ENCODE measurements around the gene HNRNPL. TPM values are rescaled to one million over a fixed set of nuclear protein-coding genes. Genes with fewer than 3 reads are reported as not detected.
"Not testable (repeated sequence)": the region's sequence is repeated elsewhere in the genome, so short reads cannot be mapped to it uniquely, and the experiment has no call there.

The HNRNPL gene
- total RNA-seq, 1 donor from 2014 or later, result 195 TPM

DNA sequence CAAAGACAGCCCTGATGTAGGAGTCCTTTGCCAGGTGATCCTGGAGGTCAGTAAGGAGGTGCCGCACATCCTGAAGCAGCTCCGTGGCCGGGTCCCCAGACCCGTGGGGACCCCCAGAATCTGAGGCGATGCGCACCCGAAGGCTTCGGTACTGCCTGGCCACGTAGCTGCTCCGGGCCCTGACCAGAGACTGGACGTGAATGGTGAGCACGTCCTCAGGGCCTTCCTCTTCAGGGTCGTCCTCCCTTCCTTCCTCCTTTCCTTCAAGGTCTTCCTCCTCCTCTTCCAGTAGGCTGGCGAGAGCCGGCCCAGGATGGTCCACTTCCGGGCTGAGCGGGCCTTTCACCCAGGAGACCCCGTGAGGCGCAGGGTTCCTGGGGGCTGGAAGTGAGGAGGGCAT, 20.8 kb upstream of the HNRNPL start:
- H3K9ac ChIP-seq (ENCODE audit: low read depth in 1 of 3, low read length in 3 of 3), result no peak overlapping the region
- H3K36me3 ChIP-seq (ENCODE audit: control insufficient read depth in 3 of 3, insufficient read depth in 3 of 3, low read length in 3 of 3), result no peaks in the 10 kb centered on the region
- no peaks in the 10 kb centered on the region for H3K27me3 ChIP-seq (ENCODE audit: control insufficient read depth in 3 of 3, insufficient read depth in 3 of 3, low read length in 3 of 3)
- H3K9me3 ChIP-seq (ENCODE audit: control insufficient read depth in 3 of 3, low read length in 3 of 3), result no peaks in the 10 kb centered on the region
- H3K4me1 ChIP-seq (ENCODE audit: control insufficient read depth in 3 of 3, insufficient read depth in 3 of 3, low read length in 3 of 3), result peaks cover 13 to 16% (median 15%) of the 10 kb centered on the region in 3 donors
- no peak overlapping the region for H3K4me3 ChIP-seq (ENCODE audit: low read length in 3 of 3)
- H3K27ac ChIP-seq (ENCODE audit: low read depth, low read length), result no peak overlapping the region

- Histone ChIP-seq H3K27ac (ENCODE audit: low read depth, low read length) (no peak overlapping the region), H3K36me3 (ENCODE audit: control insufficient read depth in 3 of 3, insufficient read depth in 3 of 3, low read length in 3 of 3) (no peaks in the 10 kb centered on the region), H3K4me3 (ENCODE audit: low read length in 3 of 3) (peak overlapping the region; percentile 75 to 77 (median 77)), H3K9ac (ENCODE audit: low read depth in 1 of 3, low read length in 3 of 3) (peak overlapping the region; percentile 61 to 77 (median 67)), H3K27me3 (ENCODE audit: control insufficient read depth in 3 of 3, insufficient read depth in 3 of 3, low read length in 3 of 3) (no peaks in the 10 kb centered on the region), H3K9me3 (ENCODE audit: control insufficient read depth in 3 of 3, low read length in 3 of 3) (no peaks in the 10 kb centered on the region), H3K4me1 (ENCODE audit: control insufficient read depth in 3 of 3, insufficient read depth in 3 of 3, low read length in 3 of 3) (peaks cover 13 to 16% (median 15%) of the 10 kb centered on the region in 3 donors)
Measured at GRCh38 chr19:38869836-38870607, 20.2 kb upstream of the HNRNPL start.

DNA sequence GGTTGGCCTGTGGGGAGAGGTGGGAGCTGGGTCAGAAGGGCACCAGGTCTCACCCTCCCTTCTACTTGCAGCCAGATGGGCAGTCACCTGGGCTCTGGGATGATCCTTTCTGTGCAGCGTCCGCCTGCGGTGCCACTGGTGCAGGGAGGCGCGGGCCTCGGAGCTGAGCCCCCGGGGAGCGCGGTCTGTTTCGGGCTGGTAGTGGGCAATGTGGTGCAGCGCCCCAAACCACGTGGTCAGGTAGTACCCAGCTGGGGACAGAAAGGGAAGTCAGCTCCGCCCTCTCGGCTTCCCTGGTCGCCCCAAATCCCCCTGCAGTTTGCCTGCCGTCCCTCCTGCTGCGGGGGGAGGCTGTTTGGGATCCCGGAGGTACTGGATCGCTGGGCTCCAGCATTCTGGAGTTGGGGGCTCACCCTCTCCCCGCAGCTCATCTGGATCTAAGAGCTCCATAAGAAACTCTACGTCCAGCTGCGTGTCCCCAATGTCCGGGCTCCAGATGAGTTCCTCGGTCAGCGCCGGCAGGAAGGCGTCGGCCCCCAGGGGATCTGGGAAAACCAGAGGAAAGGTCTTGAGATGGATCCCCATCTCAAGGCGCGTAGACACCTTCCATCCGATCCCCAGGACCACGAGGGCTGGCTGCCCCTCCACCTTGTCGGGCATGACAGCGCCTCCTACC, 19.5 kb upstream of the HNRNPL start:
- H3K4me3 ChIP-seq (ENCODE audit: low read length in 3 of 3), result peak overlapping the region; percentile 75 to 77 (median 77)
- peaks cover 13 to 16% (median 15%) of the 10 kb centered on the region in 3 donors for H3K4me1 ChIP-seq (ENCODE audit: control insufficient read depth in 3 of 3, insufficient read depth in 3 of 3, low read length in 3 of 3)
- no peaks in the 10 kb centered on the region for H3K27me3 ChIP-seq (ENCODE audit: control insufficient read depth in 3 of 3, insufficient read depth in 3 of 3, low read length in 3 of 3)
- peak overlapping the region; percentile 57 to 77 (median 67) for H3K9ac ChIP-seq (ENCODE audit: low read depth in 1 of 3, low read length in 3 of 3)
- no peaks in the 10 kb centered on the region for H3K36me3 ChIP-seq (ENCODE audit: control insufficient read depth in 3 of 3, insufficient read depth in 3 of 3, low read length in 3 of 3)
- H3K27ac ChIP-seq (ENCODE audit: low read depth, low read length), result no peak overlapping the region
- no peaks in the 10 kb centered on the region for H3K9me3 ChIP-seq (ENCODE audit: control insufficient read depth in 3 of 3, low read length in 3 of 3)

DNA sequence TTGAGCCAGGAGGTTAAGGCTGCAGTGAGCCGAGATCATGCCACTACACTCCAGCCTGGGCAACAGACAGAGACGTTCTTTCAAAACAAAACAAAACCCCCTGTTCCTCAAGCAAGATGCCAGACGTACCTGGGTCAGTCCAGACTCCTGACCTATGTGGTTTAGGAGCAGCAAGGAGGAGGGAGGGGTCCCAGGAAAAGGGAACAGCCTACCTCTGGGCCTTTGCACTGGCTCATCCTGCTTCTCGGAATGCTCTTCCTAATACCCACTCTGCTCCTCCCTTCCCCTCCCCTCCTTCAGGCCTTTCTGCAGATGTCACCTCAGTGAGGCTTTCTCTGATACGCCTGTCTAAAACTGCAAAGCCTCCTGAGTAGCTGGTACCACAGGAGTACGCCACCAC, 18.8 kb upstream of the HNRNPL start:
- Histone ChIP-seq H3K9me3 (ENCODE audit: control insufficient read depth in 3 of 3, low read length in 3 of 3) (no peaks in the 10 kb centered on the region), H3K36me3 (ENCODE audit: control insufficient read depth in 3 of 3, insufficient read depth in 3 of 3, low read length in 3 of 3) (no peaks in the 10 kb centered on the region), H3K9ac (ENCODE audit: low read depth in 1 of 3, low read length in 3 of 3) (no peak overlapping the region), H3K4me3 (ENCODE audit: low read length in 3 of 3) (no peak overlapping the region), H3K4me1 (ENCODE audit: control insufficient read depth in 3 of 3, insufficient read depth in 3 of 3, low read length in 3 of 3) (peaks cover 13 to 16% (median 13%) of the 10 kb centered on the region in 3 donors), H3K27me3 (ENCODE audit: control insufficient read depth in 3 of 3, insufficient read depth in 3 of 3, low read length in 3 of 3) (no peaks in the 10 kb centered on the region), H3K27ac (ENCODE audit: low read depth, low read length) (no peak overlapping the region)

- Histone ChIP-seq H3K9me3 (ENCODE audit: control insufficient read depth in 3 of 3, low read length in 3 of 3) (no peaks in the 10 kb centered on the region), H3K4me1 (ENCODE audit: control insufficient read depth in 3 of 3, insufficient read depth in 3 of 3, low read length in 3 of 3) (peaks cover 19 to 21% (median 21%) of the 10 kb centered on the region in 3 donors), H3K27me3 (ENCODE audit: control insufficient read depth in 3 of 3, insufficient read depth in 3 of 3, low read length in 3 of 3) (no peaks in the 10 kb centered on the region), H3K9ac (ENCODE audit: low read depth in 1 of 3, low read length in 3 of 3) (no peak overlapping the region), H3K36me3 (ENCODE audit: control insufficient read depth in 3 of 3, insufficient read depth in 3 of 3, low read length in 3 of 3) (no peaks in the 10 kb centered on the region), H3K4me3 (ENCODE audit: low read length in 3 of 3) (no peak overlapping the region), H3K27ac (ENCODE audit: low read depth, low read length) (no peak overlapping the region)
Measured at GRCh38 chr19:38867171-38867780, 17.5 kb upstream of the HNRNPL start.

DNA sequence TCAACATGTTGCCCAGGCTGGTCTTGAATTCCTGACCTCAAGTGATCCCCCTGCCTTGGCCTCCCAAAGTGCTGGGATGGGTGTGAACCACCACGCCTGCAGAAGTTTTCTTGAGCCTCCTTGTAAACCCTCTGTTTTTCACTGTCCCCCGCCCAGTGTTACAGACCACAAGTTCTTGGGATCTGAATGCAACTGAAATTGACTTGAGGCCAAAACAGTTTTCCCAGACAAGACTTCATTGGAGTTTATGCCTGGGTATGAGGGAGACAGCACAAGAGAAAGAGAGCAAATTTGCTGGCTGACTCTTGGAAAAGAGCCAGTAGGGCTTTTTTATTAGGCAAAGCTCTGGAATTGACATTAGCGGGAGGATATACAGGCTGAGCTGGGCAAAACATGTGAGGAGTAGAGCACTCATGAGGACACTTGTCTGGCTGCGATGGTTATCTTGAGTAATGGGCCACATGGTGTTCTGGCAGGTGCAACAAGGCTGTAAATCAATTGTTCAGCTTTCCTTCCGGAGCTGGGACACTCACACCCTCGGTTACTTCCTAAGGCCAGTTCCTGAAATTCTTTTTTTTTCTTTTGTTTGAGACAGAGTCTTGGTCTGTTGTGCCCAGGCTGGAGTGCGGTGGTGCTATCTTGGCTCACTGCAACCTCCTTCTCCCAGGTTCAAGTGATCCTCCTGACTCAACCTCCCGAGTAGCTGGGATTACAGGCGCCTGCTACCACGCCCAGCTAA, 12.7 kb upstream of the HNRNPL start:
- no peaks in the 10 kb centered on the region for H3K36me3 ChIP-seq (ENCODE audit: control insufficient read depth in 3 of 3, insufficient read depth in 3 of 3, low read length in 3 of 3)
- H3K9me3 ChIP-seq (ENCODE audit: control insufficient read depth in 3 of 3, low read length in 3 of 3), result no peaks in the 10 kb centered on the region
- peaks cover 9 to 11% (median 9%) of the 10 kb centered on the region in 3 donors for H3K4me1 ChIP-seq (ENCODE audit: control insufficient read depth in 3 of 3, insufficient read depth in 3 of 3, low read length in 3 of 3)
- no peaks in the 10 kb centered on the region for H3K27me3 ChIP-seq (ENCODE audit: control insufficient read depth in 3 of 3, insufficient read depth in 3 of 3, low read length in 3 of 3)
- no peak overlapping the region for H3K9ac ChIP-seq (ENCODE audit: low read depth in 1 of 3, low read length in 3 of 3)
- no peak overlapping the region for H3K27ac ChIP-seq (ENCODE audit: low read depth, low read length)
- peak overlapping the region in 1 of 3 donors; percentile 1 for H3K4me3 ChIP-seq (ENCODE audit: low read length in 3 of 3)

DNA sequence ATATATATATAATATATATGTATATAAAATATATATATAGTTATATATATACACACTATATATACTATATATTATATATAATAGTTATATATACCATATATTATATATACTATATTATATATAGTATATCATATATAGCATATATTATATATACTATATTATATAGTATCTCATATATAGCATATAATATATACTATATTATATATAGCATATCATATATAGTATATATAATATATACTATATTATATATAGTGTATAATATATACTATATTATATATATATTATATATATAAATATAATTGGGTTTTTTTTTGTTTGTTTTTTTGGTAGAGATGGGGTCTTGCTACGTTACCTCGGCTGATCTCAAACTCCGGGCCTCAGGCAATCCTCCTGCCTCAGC, 11.6 kb upstream of the HNRNPL start:
- Histone ChIP-seq H3K27ac (ENCODE audit: low read depth, low read length) (no peak overlapping the region), H3K36me3 (ENCODE audit: control insufficient read depth in 3 of 3, insufficient read depth in 3 of 3, low read length in 3 of 3) (no peaks in the 10 kb centered on the region), H3K9ac (ENCODE audit: low read depth in 1 of 3, low read length in 3 of 3) (no peak overlapping the region), H3K4me3 (ENCODE audit: low read length in 3 of 3) (no peak overlapping the region), H3K9me3 (ENCODE audit: control insufficient read depth in 3 of 3, low read length in 3 of 3) (no peaks in the 10 kb centered on the region), H3K27me3 (ENCODE audit: control insufficient read depth in 3 of 3, insufficient read depth in 3 of 3, low read length in 3 of 3) (no peaks in the 10 kb centered on the region), H3K4me1 (ENCODE audit: control insufficient read depth in 3 of 3, insufficient read depth in 3 of 3, low read length in 3 of 3) (peaks cover 9 to 11% (median 10%) of the 10 kb centered on the region in 3 donors)

GRCh38 chr19:38859631-38860204, 9.9 kb upstream of the HNRNPL start:
- H3K9ac ChIP-seq (ENCODE audit: low read depth in 1 of 3, low read length in 3 of 3), result not testable (repeated sequence)

DNA sequence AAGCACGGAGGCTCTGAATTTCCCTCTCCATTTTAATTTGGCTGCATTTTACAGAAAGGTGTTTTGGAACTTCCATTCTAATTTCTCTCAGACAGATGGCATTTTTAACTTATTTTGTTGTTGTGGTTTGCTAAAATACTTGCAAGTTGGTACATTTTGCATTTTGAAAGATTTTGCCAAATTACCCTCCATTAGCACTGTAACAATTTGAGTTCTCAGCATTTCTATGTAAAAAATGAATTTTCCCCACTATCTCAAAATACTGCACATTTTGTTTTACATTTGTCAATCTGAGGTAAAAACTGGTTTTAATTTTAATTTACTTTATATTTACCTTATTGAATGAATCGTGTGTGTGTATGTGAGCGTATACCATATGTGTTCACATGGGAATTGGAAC, 7.0 kb upstream of the HNRNPL start:
- H3K27ac ChIP-seq (ENCODE audit: low read depth, low read length), result no peak overlapping the region
- H3K4me1 ChIP-seq (ENCODE audit: control insufficient read depth in 3 of 3, insufficient read depth in 3 of 3, low read length in 3 of 3), result peaks cover 7 to 9% (median 7%) of the 10 kb centered on the region in 3 donors
- H3K27me3 ChIP-seq (ENCODE audit: control insufficient read depth in 3 of 3, insufficient read depth in 3 of 3, low read length in 3 of 3), result no peaks in the 10 kb centered on the region
- no peak overlapping the region for H3K4me3 ChIP-seq (ENCODE audit: low read length in 3 of 3)
- H3K9me3 ChIP-seq (ENCODE audit: control insufficient read depth in 3 of 3, low read length in 3 of 3), result no peaks in the 10 kb centered on the region
- H3K9ac ChIP-seq (ENCODE audit: low read depth in 1 of 3, low read length in 3 of 3), result no peak overlapping the region
- no peaks in the 10 kb centered on the region for H3K36me3 ChIP-seq (ENCODE audit: control insufficient read depth in 3 of 3, insufficient read depth in 3 of 3, low read length in 3 of 3)

More at GRCh38 chr19:38859631-38860204, 9.9 kb upstream of the HNRNPL start:
- not testable (repeated sequence) for H3K9me3 ChIP-seq (ENCODE audit: control insufficient read depth in 3 of 3, low read length in 3 of 3); H3K27ac ChIP-seq (ENCODE audit: low read depth, low read length); H3K27me3 ChIP-seq (ENCODE audit: control insufficient read depth in 3 of 3, insufficient read depth in 3 of 3, low read length in 3 of 3); H3K36me3 ChIP-seq (ENCODE audit: control insufficient read depth in 3 of 3, insufficient read depth in 3 of 3, low read length in 3 of 3); H3K4me3 ChIP-seq (ENCODE audit: low read length in 3 of 3)
- peaks cover 9 to 11% (median 10%) of the 10 kb centered on the region in 3 donors for H3K4me1 ChIP-seq (ENCODE audit: control insufficient read depth in 3 of 3, insufficient read depth in 3 of 3, low read length in 3 of 3)

Data from skeletal muscle tissue (tissue), 4 donors.